Measurements from ENCODE around the gene MYO10.
"Not testable (repeated sequence)": the region's sequence is repeated elsewhere in the genome, so short reads cannot be mapped to it uniquely, and the experiment has no call there.

Gene MYO10

GRCh38 chr5:16718036-16718435 lies 218.1 kb downstream of the MYO10 start:
- not testable (repeated sequence) for DNase-seq (ENCODE audit: low spot score); FAIRE-seq

- DNase-seq (ENCODE audit: low spot score) (no peak), FAIRE-seq (no peak)
Measured at GRCh38 chr5:16713386-16713928, 222.6 kb downstream of the MYO10 start.

GRCh38 chr5:16712620-16713019 lies 223.5 kb downstream of the MYO10 start:
- FAIRE-seq: no peak

GRCh38 chr5:16712178-16712577 lies 223.9 kb downstream of the MYO10 start:
- DNase-seq (ENCODE audit: low spot score) (no peak), FAIRE-seq (no peak)

More at GRCh38 chr5:16712620-16713019, 223.5 kb downstream of the MYO10 start:
- no peak for DNase-seq (ENCODE audit: low spot score)

GRCh38 chr5:16709691-16710433 lies 226.2 kb downstream of the MYO10 start:
- FAIRE-seq: no peak
- no peak for DNase-seq (ENCODE audit: low spot score)

- FAIRE-seq (no peak), DNase-seq (ENCODE audit: low spot score) (no peak)
Measured at GRCh38 chr5:16707869-16708192, 228.3 kb downstream of the MYO10 start.

- no peak for FAIRE-seq
- DNase-seq (ENCODE audit: low spot score): no peak
Measured at GRCh38 chr5:16707168-16707868, 228.8 kb downstream of the MYO10 start.

- FAIRE-seq (no peak), DNase-seq (ENCODE audit: low spot score) (no peak)
Measured at GRCh38 chr5:16704945-16705344, 231.1 kb downstream of the MYO10 start.

- DNase-seq (ENCODE audit: low spot score) (no peak), FAIRE-seq (no peak)
Measured at GRCh38 chr5:16702964-16703363, 233.1 kb downstream of the MYO10 start.

GRCh38 chr5:16701134-16702099 lies 234.7 kb downstream of the MYO10 start:
- FAIRE-seq (no peak), DNase-seq (ENCODE audit: low spot score) (no peak)

GRCh38 chr5:16700081-16700480 lies 236.0 kb downstream of the MYO10 start:
- FAIRE-seq: no peak
- no peak for DNase-seq (ENCODE audit: low spot score)

GRCh38 chr5:16695779-16696178 lies 240.3 kb downstream of the MYO10 start:
- DNase-seq (ENCODE audit: low spot score): no peak
- no peak for FAIRE-seq

GRCh38 chr5:16693879-16694278 lies 242.2 kb downstream of the MYO10 start:
- DNase-seq (ENCODE audit: low spot score) (no peak), FAIRE-seq (no peak)

- FAIRE-seq: no peak
Measured at GRCh38 chr5:16691731-16692130, 244.4 kb downstream of the MYO10 start.

GRCh38 chr5:16690243-16690852 lies 245.7 kb downstream of the MYO10 start:
- FAIRE-seq (no peak), DNase-seq (ENCODE audit: low spot score) (peak; percentile 85)

More at GRCh38 chr5:16691731-16692130, 244.4 kb downstream of the MYO10 start:
- DNase-seq (ENCODE audit: low spot score): no peak

- no peak for DNase-seq (ENCODE audit: low spot score)
- no peak for FAIRE-seq
Measured at GRCh38 chr5:16687898-16688297, 248.2 kb downstream of the MYO10 start.

- FAIRE-seq (no peak), DNase-seq (ENCODE audit: low spot score) (no peak)
Measured at GRCh38 chr5:16685069-16685468, 251.0 kb downstream of the MYO10 start.

GRCh38 chr5:16681876-16682275 lies 254.2 kb downstream of the MYO10 start:
- DNase-seq (ENCODE audit: low spot score): no peak
- no peak for FAIRE-seq

- DNase-seq (ENCODE audit: low spot score) (no peak), FAIRE-seq (no peak)
Measured at GRCh38 chr5:16679863-16680262, 256.2 kb downstream of the MYO10 start.

GRCh38 chr5:16679190-16679589 lies 256.9 kb downstream of the MYO10 start:
- DNase-seq (ENCODE audit: low spot score) (no peak), FAIRE-seq (no peak)

GRCh38 chr5:16675806-16676205 lies 260.3 kb downstream of the MYO10 start:
- FAIRE-seq (no peak), DNase-seq (ENCODE audit: low spot score) (no peak)

All from urothelium cell line (cell line).